Stimulated activated CD4-positive, alpha-beta T cell treated with anti-CD3 and anti-CD28 coated beads, Interleukin-4, amount 100 ng/mL, for 24 hours (primary cell): ENCODE measurements around the gene OR1K1.
"Not testable (repeated sequence)": the region's sequence is repeated elsewhere in the genome, so short reads cannot be mapped to it uniquely, and the experiment has no call there.

Experiments
- DNase-seq: peaks from one replicate; pipeline ENCODE4 v3.0.0-alpha.2; 2020

OR1K1 gene

GRCh38 chr9:122814545-122814944 lies 14.6 kb downstream of the OR1K1 start:
- DNase-seq, result no peak

- DNase-seq, result no peak
Observed at GRCh38 chr9:122815544-122815943, 15.6 kb downstream of the OR1K1 start.

DNA sequence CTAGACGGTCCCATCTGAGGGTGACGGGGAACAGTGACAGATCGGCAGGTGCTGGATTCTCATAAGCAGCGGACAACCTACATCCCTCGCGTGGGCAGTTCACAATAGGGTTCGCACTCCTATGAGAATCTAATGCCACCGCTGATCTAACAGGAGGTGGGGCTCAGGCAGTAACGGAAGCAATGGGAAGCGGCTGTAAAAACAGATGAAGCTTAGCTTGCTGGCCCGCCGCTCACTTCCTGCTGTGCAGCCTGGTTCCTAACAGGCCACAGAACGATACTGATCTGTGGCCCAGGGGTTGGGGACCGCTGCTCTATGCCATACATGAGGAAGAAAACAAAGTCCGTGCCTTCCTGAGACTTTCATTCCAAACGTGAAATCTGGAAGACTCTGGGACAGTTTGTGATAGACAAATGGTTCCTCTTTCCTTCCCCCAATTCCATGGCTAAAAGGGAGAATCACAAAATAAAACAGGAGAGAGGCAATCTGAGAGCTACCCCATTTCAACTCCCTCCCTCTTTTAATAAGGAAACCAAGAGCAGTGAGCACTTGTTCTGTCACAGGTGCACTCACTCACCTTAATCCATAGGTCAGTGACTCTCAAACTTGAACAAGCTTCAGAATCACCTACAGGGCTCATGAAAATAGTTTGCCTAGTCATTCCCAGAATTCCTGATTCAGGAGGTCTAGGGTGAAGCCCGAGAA lies 16.4 kb downstream of the OR1K1 start:
- peak; percentile 41 for DNase-seq

DNA sequence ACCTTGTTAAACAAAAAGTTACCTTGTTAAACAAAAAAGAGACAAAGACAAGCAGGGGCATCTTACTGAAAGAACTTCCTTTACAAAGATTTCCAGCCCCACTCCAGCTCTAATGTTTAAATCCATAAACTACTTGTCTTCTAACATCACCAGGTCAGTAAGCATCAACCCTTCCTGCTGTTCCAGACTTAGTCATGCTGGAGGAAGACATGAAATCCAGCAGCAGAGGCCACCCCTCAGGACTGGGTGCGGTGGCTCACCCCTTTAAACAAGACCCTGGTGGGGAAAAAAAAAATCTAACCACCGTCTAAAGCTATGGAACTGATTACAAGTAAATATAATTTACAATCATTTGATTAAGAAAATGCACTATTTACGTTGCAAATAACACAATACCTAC lies 19.4 kb downstream of the OR1K1 start:
- no peak for DNase-seq

- DNase-seq, result no peak
Observed at GRCh38 chr9:122819791-122820489, 20.0 kb downstream of the OR1K1 start.

- DNase-seq, result no peak
Observed at GRCh38 chr9:122820490-122820845, 20.5 kb downstream of the OR1K1 start.

DNA sequence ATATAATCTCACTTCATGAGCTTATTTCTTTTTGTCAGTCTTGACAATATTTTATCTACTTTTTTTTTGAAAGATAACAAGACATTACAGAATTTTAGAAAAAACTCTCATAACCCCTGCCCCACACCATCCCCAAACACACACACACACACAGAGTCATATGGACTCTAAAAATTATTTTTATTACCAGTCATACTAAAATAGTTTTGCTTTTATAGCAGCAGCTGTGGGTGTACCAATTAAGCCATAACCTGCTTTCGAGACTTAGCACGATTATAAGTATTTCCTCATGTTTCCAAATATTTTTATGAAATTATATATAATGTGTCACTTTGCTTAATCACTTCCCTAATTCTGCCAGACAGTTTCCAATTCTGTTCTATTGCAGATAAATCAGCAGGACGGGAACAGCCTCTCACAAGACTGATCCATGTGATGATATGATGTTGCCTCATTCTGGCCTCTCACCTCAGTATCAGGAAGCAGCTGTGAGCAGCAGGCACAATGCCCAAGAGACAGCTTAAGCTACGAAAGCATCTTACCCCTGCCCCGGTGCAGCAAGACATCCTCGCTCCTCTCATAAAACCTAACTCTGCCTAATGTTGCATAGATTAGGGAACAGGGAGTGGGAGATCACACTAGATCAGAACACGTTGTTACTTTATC lies 21.5 kb downstream of the OR1K1 start:
- DNase-seq, result no peak

- DNase-seq, result no peak
Observed at GRCh38 chr9:122822056-122822455, 22.1 kb downstream of the OR1K1 start.

DNA sequence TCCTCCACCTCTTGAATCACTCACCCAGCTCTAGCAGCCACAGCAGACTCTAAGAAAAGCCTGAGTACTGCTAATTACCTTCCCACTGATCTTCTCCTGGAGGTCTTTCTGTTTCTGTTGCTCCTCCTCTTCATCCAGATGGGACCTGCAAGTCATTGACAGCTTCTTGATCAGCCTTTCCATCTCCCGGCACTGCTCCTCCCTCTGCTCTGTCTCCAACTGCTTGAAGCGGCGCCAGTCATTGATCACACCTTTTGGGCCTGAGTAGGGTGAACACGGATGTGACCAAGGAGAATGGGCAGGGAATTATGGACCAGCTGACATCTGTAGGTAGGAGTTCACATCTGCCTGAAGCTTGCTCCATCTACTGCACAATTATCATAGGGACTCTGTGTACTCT lies 23.0 kb downstream of the OR1K1 start:
- no peak for DNase-seq

GRCh38 chr9:122827761-122828093 lies 27.8 kb downstream of the OR1K1 start:
- no peak for DNase-seq

- DNase-seq, result not testable (repeated sequence)
Observed at GRCh38 chr9:122828965-122829284, 29.0 kb downstream of the OR1K1 start.

GRCh38 chr9:122832194-122832593 lies 32.3 kb downstream of the OR1K1 start:
- no peak for DNase-seq

GRCh38 chr9:122835313-122835731 lies 35.4 kb downstream of the OR1K1 start:
- DNase-seq, result no peak

- DNase-seq, result no peak
Observed at GRCh38 chr9:122837266-122837850, 37.4 kb downstream of the OR1K1 start.

DNA sequence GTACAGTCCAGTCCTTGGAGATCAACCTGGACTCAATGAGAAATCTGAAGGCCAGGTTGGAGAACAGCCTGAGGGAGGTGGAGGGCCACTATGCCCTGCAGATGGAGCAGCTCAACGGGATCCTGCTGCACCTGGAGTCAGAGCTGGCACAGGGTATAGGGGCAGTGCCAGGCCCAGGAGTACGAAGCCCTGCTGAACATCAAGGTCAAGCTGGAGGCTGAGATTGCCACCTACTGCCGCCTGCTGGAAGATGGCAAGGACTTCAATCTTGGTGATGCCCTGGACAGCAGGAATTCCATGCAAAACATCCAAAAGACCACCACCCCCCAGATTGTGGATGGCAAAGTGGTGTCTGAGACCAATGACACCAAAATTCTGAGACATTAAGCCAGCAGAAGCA lies 38.5 kb downstream of the OR1K1 start:
- not testable (repeated sequence) for DNase-seq

GRCh38 chr9:122841501-122841900 lies 41.6 kb downstream of the OR1K1 start:
- no peak for DNase-seq

GRCh38 chr9:122844137-122844536 lies 44.2 kb downstream of the OR1K1 start:
- no peak for DNase-seq

DNA sequence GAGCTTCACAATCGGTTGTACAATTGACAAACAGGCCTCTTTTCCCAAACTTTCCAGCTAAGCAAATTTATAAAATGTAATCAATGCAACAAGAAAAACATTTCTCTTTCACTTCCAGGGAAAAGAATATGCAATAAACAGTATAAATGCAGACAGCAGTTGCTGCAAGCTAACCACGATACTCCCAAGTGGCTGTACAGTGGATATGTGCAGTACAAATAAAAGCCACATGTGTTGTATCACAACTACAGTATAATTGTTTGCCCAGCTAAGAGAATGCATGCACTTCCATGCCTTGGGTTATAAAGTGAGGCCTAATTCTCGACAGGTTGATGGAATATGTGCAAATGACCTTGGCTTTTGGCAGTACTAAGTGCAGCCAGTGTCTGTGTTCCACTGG lies 45.2 kb downstream of the OR1K1 start:
- no peak for DNase-seq

DNA sequence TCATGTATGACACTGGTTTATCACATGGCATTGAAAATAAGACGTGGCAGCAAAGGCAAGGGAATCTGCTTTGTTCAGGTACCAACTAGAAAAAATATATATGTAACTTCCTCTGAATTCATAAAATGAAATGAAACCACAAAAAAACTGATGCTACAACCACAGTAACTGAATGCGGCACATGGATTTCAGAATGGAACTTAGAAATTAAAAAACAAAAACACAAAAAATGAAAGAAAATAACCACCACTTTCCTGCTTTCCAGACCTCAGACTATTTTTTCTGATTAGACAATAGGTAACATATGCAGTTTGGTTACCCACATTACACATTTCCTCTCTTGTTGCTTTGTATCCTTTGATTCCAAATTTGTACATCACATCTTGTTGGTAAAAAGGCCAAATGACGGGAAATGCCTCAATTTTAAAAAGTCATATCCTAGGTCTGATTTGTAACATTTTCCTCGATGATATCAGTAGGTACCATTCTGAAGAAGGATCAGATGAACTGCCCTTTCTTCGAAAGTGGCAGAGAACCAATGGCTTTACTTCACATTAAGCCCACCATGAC lies 46.5 kb downstream of the OR1K1 start:
- no peak for DNase-seq

- no peak for DNase-seq
Observed at GRCh38 chr9:122848256-122848943, 48.5 kb downstream of the OR1K1 start.
